ENCODE results near the gene CLP1. TPM values are rescaled to one million over a fixed set of nuclear protein-coding genes. Genes with fewer than 3 reads are reported as not detected.

Gene CLP1
- total and polyA plus RNA-seq, 12 donors = 5.5 to 21.1 (median 11.5) TPM

GRCh38 chr11:57659669-57660068, 2.1 kb downstream of the CLP1 start:
- no peak for DNase-seq
- 91 to 94% (median 92%) methylated on average over 14 of the region's 14 CpGs for WGBS, 4 donors
- Histone ChIP-seq H3K27me3 (no peaks in the 10 kb centered on the region), H3K36me3 (replicated peaks in 1 of 2) (peaks cover 0 to 34% of the 10 kb centered on the region in 2 donors), H3K27ac (no peak overlapping the region), H3K9me3 (replicated peaks in 1 of 3) (no peaks in the 10 kb centered on the region), H3K4me3 (no peak overlapping the region), H3K4me1 (replicated peaks in 1 of 2) (peaks cover 8 to 15% of the 10 kb centered on the region in 2 donors)
- TF ChIP-seq CTCF (IDR thresholded peaks at IDR 0.05) (no peak), POLR2A (IDR thresholded peaks at IDR 0.05) (no peak)
- intact Hi-C loops (cut with DNase I) = no loop called here

GRCh38 chr11:57662893-57663292, 5.3 kb downstream of the CLP1 start:
- H3K27ac ChIP-seq = no peak overlapping the region
- no peaks in the 10 kb centered on the region for H3K27me3 ChIP-seq
- H3K36me3 ChIP-seq (replicated peaks in 1 of 2) = peaks cover 0 to 34% of the 10 kb centered on the region in 2 donors
- H3K4me1 ChIP-seq (replicated peaks in 1 of 2) = peaks cover 4 to 18% of the 10 kb centered on the region in 2 donors
- H3K4me3 ChIP-seq = no peak overlapping the region
- no peak for TF ChIP-seq CTCF (IDR thresholded peaks at IDR 0.05)
- TF ChIP-seq POLR2A (IDR thresholded peaks at IDR 0.05) = no peak
- peak in 1 of 7 donors; percentile 32 for DNase-seq
- no peaks in the 10 kb centered on the region for H3K9me3 ChIP-seq (replicated peaks in 1 of 3)
- intact Hi-C loops (cut with DNase I) = no loop called here
- WGBS, 4 donors = 47 to 68% (median 61%) methylated on average over 4 of the region's 4 CpGs

- intact Hi-C loops (cut with DNase I) = no loop called here
- peaks cover 0 to 34% of the 10 kb centered on the region in 2 donors for H3K36me3 ChIP-seq (replicated peaks in 1 of 2)
- H3K9me3 ChIP-seq (replicated peaks in 1 of 3) = no peaks in the 10 kb centered on the region
- no peak for TF ChIP-seq POLR2A (IDR thresholded peaks at IDR 0.05)
- no peak for TF ChIP-seq CTCF (IDR thresholded peaks at IDR 0.05)
- peaks cover 2 to 12% of the 10 kb centered on the region in 2 donors for H3K4me1 ChIP-seq (replicated peaks in 1 of 2)
- DNase-seq = no peak
- no peak overlapping the region for H3K27ac ChIP-seq
- H3K27me3 ChIP-seq = no peaks in the 10 kb centered on the region
- 77 to 92% (median 81%) methylated on average over 9 of the region's 9 CpGs for WGBS, 4 donors
- no peak overlapping the region for H3K4me3 ChIP-seq
These were observed 6.4 kb downstream of the CLP1 start for GRCh38 chr11:57663975-57664374.

GRCh38 chr11:57667117-57667735, 9.7 kb downstream of the CLP1 start:
- no peaks in the 10 kb centered on the region for H3K9me3 ChIP-seq (replicated peaks in 1 of 3)
- peak; percentile 96 to 99 (median 99) for DNase-seq
- H3K4me1 ChIP-seq (replicated peaks in 1 of 2) = peaks cover 12 to 36% of the 10 kb centered on the region in 2 donors
- H3K4me3 ChIP-seq = peak overlapping the region in 3 of 4 donors; percentile 59 to 94 (median 84)
- H3K27ac ChIP-seq = peak overlapping the region; percentile 81 to 100 (median 94)
- TF ChIP-seq POLR2A (IDR thresholded peaks at IDR 0.05) (peak; percentile 21 to 69), CTCF (IDR thresholded peaks at IDR 0.05) (no peak)
- 0 to 1% (median 0%) methylated on average over 25 to 29 of the region's 29 CpGs for WGBS, 4 donors
- H3K36me3 ChIP-seq (replicated peaks in 1 of 2) = peaks cover 0 to 9% of the 10 kb centered on the region in 2 donors
- no peaks in the 10 kb centered on the region for H3K27me3 ChIP-seq
- intact Hi-C loops (cut with DNase I) = no loop called here
